D721Med (cell line): ENCODE measurements around the gene RFC2.
A peak's percentile ranks its signal among the peaks of the same experiment; 100 is the strongest.

ENCODE experiments used
- DNase-seq: peaks from one replicate; pipeline ENCODE4 v3.0.0; 2011; ENCODE audit warnings: low spot score; ENCODE audit not compliant: insufficient read length
- FAIRE-seq: peaks from 2 replicates; lab custom pipeline; 2011; peaks lifted over from hg19 to GRCh38; lab: Jason Lieb, UNC
- TF ChIP-seq, protein P1 (sequence below): IDR thresholded peaks from 2 replicates; pipeline ENCODE4 v1.5.1; 2012; ENCODE audit warnings: mild to moderate bottlenecking, control low read depth; ENCODE audit not compliant: insufficient read depth; ENCODE audit errors: missing control alignments

RFC2 gene

DNA sequence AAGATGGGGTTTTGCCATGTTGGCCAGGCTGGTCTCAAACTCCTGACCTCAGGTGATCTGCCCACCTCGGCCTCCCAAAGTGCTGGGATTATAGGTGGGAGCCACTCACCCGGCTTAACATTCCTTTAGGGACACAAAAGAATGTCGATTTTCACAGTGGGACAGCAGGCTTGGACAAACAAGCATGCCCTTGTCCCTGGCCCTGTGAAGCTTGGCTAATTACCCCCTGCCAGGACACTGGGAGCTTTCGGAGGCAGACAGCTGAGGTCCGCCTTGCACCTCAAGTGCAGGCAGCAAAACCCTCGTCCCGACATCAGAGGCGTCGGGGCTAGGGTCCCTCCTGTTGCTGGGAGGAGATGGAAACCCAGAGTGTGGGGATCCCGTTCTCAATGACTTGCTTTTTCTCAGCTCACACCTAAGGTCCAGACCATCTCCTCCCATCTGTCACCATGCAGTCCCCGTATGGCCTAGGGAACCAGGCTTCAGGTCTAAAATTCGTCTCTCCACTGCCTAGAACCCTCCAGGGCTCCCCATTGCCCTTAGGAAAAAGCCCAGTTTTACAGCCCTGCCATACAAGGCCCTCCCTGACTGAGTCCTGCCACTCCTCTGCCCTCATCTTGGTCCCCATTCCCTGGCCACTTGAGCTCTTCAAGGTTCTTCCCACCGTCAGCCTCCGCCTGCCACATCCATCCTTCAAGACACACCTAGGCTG lies 28.7 kb upstream of the RFC2 start:
- FAIRE-seq (no peak), DNase-seq (no peak)
- TF ChIP-seq, protein P1, sequence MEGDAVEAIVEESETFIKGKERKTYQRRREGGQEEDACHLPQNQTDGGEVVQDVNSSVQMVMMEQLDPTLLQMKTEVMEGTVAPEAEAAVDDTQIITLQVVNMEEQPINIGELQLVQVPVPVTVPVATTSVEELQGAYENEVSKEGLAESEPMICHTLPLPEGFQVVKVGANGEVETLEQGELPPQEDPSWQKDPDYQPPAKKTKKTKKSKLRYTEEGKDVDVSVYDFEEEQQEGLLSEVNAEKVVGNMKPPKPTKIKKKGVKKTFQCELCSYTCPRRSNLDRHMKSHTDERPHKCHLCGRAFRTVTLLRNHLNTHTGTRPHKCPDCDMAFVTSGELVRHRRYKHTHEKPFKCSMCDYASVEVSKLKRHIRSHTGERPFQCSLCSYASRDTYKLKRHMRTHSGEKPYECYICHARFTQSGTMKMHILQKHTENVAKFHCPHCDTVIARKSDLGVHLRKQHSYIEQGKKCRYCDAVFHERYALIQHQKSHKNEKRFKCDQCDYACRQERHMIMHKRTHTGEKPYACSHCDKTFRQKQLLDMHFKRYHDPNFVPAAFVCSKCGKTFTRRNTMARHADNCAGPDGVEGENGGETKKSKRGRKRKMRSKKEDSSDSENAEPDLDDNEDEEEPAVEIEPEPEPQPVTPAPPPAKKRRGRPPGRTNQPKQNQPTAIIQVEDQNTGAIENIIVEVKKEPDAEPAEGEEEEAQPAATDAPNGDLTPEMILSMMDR: no peak

GRCh38 chr7:74280985-74281384 lies 26.8 kb upstream of the RFC2 start:
- DNase-seq: no peak
- TF ChIP-seq, protein P1: no peak
- FAIRE-seq: no peak

DNA sequence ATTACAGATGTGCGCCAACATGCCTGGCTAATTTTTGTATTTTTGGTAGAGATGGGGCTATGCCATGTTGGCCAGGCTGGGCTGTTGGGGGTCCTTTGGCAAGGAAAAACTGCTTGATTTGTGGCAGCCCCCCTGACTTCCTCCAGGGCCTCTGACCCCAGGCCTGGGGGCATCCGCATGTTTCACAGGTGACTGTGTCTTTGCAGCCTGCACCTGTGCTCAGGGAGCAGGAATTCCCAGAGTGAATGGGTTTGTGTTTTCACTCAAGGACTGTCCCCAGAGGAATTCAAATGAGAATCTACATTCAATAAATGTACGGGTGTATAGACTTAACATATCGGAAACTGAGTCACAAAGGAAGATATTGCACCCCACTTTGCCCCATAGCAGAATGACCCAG lies 23.4 kb upstream of the RFC2 start:
- TF ChIP-seq, protein P1: no peak
- DNase-seq (no peak), FAIRE-seq (no peak)

DNA sequence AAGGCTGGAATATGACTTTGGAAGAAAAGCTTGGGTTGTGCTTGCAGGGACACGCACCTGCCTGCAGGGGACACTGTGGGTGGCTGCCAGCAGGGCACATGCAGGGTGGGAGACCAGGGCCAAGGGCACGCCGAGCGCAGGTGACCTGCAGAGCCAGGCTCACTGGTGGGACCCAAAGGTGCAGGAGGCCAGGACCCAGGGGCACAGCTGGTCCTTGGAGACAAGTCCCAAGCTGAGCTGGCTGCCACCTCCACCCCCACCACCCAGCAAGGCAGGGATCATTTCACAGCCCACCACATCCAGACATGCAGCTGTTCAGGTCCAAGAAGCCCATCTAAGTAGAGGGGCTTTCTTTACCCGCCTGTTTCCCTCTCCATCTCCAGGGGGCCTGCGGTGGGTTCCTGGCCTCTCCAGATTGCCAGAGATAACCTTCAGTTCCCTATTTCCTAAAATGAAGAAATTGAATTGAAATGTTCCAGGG lies 21.2 kb upstream of the RFC2 start:
- TF ChIP-seq, protein P1: peak; percentile 38
- FAIRE-seq: no peak
- DNase-seq: peak; percentile 63

GRCh38 chr7:74272305-74273038 lies 18.3 kb upstream of the RFC2 start:
- no peak for DNase-seq
- FAIRE-seq: no peak

GRCh38 chr7:74271742-74272141 lies 17.5 kb upstream of the RFC2 start:
- no peak for DNase-seq
- no peak for FAIRE-seq
- TF ChIP-seq, protein P1: no peak

More at GRCh38 chr7:74272305-74273038, 18.3 kb upstream of the RFC2 start:
- TF ChIP-seq, protein P1: no peak
